Measurements from ENCODE around the gene ZNF792.
"Not testable (repeated sequence)": the region's sequence is repeated elsewhere in the genome, so short reads cannot be mapped to it uniquely, and the experiment has no call there.

The ZNF792 gene

GRCh38 chr19:34979819-34980640, 16.0 kb upstream of the ZNF792 start:
- in situ Hi-C loops (cut with HindIII; ENCODE audit: low pct_unique_long_range_greater_than_20kb, low sequenced_read_pairs): no loop called here
- no peak for DNase-seq (ENCODE audit: low read depth in 1 of 2, low spot score in 1 of 2)
- TF ChIP-seq JUND (IDR thresholded peaks at IDR 0.05; ENCODE audit: low read depth): no peak

GRCh38 chr19:34976611-34977010, 12.6 kb upstream of the ZNF792 start:
- DNase-seq (ENCODE audit: low read depth in 1 of 2, low spot score in 1 of 2): no peak
- no peak for TF ChIP-seq JUND (IDR thresholded peaks at IDR 0.05; ENCODE audit: low read depth)
- in situ Hi-C loops (cut with HindIII; ENCODE audit: low pct_unique_long_range_greater_than_20kb, low sequenced_read_pairs): no loop called here

DNA sequence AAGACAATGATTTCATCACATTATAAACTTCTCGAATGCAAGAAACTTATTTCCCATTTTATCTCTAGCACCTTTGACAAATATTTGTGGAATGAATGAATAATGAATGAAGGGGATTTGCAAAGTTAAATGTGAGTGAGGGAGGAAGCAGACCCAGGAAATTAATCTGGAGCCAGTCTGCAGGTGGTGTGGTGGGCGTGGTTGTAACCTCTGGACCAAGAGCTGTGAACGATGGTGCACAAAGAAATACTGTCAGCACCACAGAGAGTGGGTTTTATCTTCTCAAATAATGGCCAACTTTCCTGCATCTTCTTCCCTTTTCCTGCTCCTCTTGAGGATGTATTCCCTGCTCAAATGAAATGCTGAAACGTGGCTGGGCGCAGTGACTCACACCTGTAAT, 11.0 kb upstream of the ZNF792 start:
- in situ Hi-C loops (cut with HindIII; ENCODE audit: low pct_unique_long_range_greater_than_20kb, low sequenced_read_pairs): no loop called here
- TF ChIP-seq JUND (IDR thresholded peaks at IDR 0.05; ENCODE audit: low read depth): no peak
- DNase-seq (ENCODE audit: low read depth in 1 of 2, low spot score in 1 of 2): no peak

DNA sequence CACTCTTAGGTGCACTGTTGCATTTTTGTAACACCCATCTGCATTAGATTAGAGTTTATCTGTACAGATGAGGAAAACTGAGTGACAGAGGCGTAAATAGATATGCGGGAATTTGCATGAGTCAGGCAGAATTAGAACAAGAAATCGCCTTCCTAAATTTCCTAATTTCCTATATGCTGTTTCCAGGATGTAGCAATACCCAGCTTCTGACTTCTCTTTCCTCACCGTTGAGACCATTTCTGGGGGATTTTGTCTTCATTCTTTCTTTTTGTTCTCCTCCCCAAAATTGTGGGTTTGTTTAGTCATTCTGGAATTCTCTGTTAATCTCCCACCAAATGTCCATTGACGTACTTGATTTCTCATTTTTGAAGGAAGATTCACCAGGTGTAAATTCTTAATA, 10.6 kb upstream of the ZNF792 start:
- in situ Hi-C loops (cut with HindIII; ENCODE audit: low pct_unique_long_range_greater_than_20kb, low sequenced_read_pairs): no loop called here
- TF ChIP-seq JUND (IDR thresholded peaks at IDR 0.05; ENCODE audit: low read depth): no peak
- DNase-seq (ENCODE audit: low read depth in 1 of 2, low spot score in 1 of 2): no peak

DNA sequence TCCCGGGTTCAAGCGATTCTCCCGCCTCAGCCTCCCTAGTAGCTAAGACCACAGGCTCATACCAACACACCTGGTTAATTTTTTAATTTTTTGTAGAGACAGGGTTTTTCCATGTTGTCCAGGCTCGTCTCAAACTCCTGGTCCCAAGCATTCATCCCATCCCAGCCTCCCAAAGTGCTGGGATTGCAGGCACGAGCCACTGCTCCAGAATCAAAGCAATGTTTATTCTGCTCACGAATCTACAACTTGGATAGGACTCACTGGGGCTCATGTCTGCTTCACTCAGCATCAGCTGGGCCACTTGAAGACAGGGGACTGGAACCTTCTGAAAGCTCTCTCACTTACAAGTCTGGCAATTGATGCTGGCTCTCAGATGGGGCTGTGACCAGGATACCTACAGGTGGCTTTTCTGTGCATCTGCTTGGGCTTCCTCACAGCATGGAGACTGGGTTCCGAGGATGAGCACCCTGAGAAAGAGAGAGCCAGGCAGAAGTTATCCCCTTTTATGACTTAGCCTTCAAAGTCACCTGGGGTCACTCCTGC, 8.2 kb upstream of the ZNF792 start:
- TF ChIP-seq JUND (IDR thresholded peaks at IDR 0.05; ENCODE audit: low read depth): no peak
- in situ Hi-C loops (cut with HindIII; ENCODE audit: low pct_unique_long_range_greater_than_20kb, low sequenced_read_pairs): no loop called here
- no peak for DNase-seq (ENCODE audit: low read depth in 1 of 2, low spot score in 1 of 2)

- DNase-seq (ENCODE audit: low read depth in 1 of 2, low spot score in 1 of 2); in situ Hi-C loops (cut with HindIII; ENCODE audit: low pct_unique_long_range_greater_than_20kb, low sequenced_read_pairs): not testable (repeated sequence)
Observed at GRCh38 chr19:34970185-34970780, 6.3 kb upstream of the ZNF792 start.

DNA sequence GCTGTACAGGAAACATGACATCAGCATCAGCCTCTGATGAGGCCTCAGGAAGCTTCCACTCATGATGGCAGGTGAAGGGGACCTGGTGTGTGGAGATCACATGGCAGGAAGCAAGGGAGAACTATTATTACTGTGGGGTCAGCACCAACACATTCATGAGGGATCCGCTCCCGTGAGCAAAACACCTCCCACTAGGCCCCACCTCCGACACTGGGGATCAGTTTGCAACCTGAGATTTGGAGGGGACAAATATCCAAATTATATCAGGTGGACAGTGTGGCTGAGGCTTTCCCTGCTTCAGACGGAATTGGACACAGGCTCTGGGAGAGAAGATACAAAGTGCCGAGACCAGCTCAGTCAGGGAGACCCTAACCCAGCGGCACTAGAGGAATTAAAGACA, 5.7 kb upstream of the ZNF792 start:
- in situ Hi-C loops (cut with HindIII; ENCODE audit: low pct_unique_long_range_greater_than_20kb, low sequenced_read_pairs): no loop called here
- no peak for DNase-seq (ENCODE audit: low read depth in 1 of 2, low spot score in 1 of 2)
- no peak for TF ChIP-seq JUND (IDR thresholded peaks at IDR 0.05; ENCODE audit: low read depth)

- in situ Hi-C loops (cut with HindIII; ENCODE audit: low pct_unique_long_range_greater_than_20kb, low sequenced_read_pairs): no loop called here
- no peak for TF ChIP-seq JUND (IDR thresholded peaks at IDR 0.05; ENCODE audit: low read depth)
- no peak for DNase-seq (ENCODE audit: low read depth in 1 of 2, low spot score in 1 of 2)
Observed at GRCh38 chr19:34967551-34967950, 3.5 kb upstream of the ZNF792 start.

DNA sequence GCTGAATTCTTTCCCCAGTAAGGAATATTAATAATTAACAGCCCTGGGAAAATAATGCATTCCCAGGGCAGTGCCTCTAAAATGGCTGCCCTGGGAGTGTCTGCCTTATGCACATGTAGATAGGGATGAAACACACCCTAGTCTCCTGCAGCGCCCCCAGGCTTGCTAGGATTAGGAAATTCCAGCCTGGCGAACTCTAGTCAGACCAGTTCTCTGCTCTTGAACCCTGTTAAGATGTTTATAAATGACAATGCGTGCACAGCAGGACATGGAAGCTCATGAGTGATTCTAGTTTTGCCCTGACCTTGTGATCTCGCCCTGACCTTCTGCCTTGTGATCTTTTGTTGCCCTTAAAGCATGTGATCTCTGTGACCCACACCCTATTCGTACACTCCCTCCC, 1.5 kb upstream of the ZNF792 start:
- in situ Hi-C loops (cut with HindIII; ENCODE audit: low pct_unique_long_range_greater_than_20kb, low sequenced_read_pairs): not testable (repeated sequence)
- DNase-seq (ENCODE audit: low read depth in 1 of 2, low spot score in 1 of 2): peak in 1 of 2 experiments; percentile 15

DNA sequence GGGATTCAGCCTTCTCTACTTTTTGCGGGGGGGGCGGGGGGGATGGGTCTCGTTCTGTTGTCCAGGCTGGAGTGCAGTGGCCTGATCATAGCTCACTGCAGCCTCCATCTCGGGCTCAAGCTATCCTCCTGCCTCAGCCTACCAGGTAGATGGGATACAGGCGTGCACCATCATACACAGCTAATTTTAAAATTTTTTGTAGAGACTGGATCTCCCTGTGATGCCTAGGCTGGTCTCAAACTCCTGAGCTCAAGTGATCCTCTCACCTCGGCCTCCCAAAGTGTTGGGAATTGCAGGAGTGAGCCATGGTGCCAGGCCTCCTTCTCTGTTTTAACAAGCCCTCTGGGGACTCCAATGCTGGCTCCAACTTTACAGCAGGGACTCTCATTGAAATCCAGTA, 569 bp upstream of the ZNF792 start:
- TF ChIP-seq JUND (IDR thresholded peaks at IDR 0.05; ENCODE audit: low read depth): no peak
- in situ Hi-C loops (cut with HindIII; ENCODE audit: low pct_unique_long_range_greater_than_20kb, low sequenced_read_pairs): no loop called here
- DNase-seq (ENCODE audit: low read depth in 1 of 2, low spot score in 1 of 2): no peak

- in situ Hi-C loops (cut with HindIII; ENCODE audit: low pct_unique_long_range_greater_than_20kb, low sequenced_read_pairs): no loop called here
- no peak for DNase-seq (ENCODE audit: low read depth in 1 of 2, low spot score in 1 of 2)
- no peak for TF ChIP-seq JUND (IDR thresholded peaks at IDR 0.05; ENCODE audit: low read depth)
Observed at GRCh38 chr19:34962687-34963572, 1.1 kb downstream of the ZNF792 start.

- no peak for TF ChIP-seq JUND (IDR thresholded peaks at IDR 0.05; ENCODE audit: low read depth)
- no peak for DNase-seq (ENCODE audit: low read depth in 1 of 2, low spot score in 1 of 2)
- in situ Hi-C loops (cut with HindIII; ENCODE audit: low pct_unique_long_range_greater_than_20kb, low sequenced_read_pairs): no loop called here
Observed at GRCh38 chr19:34961775-34962686, 2.0 kb downstream of the ZNF792 start.

All from T47D (cell line).